ENCODE data around the gene NTRK2.

Gene NTRK2

DNA sequence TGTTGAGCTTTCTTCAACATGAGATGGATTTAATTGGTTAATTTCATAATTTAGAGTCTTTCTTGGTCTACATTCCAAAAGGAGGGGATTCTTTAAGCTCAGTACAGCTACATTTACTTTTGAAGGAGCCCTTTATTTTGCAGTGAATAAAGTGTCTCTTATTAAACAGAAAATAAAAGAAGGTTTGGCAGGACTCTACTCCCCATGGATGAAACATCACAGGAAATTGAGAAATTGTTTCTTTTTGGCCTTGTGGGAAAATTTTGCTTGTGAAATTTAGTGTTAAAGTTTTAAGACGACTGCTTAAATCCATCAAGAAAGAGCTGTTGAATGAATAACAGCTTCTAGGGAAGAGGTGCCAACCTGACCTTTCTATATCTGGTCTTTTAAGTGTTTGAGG is 187.7 kb downstream of the NTRK2 start:
- Histone ChIP-seq H3K4me3 (ENCODE audit: low read depth, low read length) (no peak overlapping the region), H3K27ac (no peak overlapping the region), H3K27me3 (replicated peaks) (no peaks in the 10 kb centered on the region), H3K36me3 (replicated peaks) (no peaks in the 10 kb centered on the region)
- DNase-seq: no peak
- in situ Hi-C loops (cut with HindIII; ENCODE audit: low pct_ligation_motif_present, low sequenced_read_pairs): no loop called here
- TF ChIP-seq, protein P1, sequence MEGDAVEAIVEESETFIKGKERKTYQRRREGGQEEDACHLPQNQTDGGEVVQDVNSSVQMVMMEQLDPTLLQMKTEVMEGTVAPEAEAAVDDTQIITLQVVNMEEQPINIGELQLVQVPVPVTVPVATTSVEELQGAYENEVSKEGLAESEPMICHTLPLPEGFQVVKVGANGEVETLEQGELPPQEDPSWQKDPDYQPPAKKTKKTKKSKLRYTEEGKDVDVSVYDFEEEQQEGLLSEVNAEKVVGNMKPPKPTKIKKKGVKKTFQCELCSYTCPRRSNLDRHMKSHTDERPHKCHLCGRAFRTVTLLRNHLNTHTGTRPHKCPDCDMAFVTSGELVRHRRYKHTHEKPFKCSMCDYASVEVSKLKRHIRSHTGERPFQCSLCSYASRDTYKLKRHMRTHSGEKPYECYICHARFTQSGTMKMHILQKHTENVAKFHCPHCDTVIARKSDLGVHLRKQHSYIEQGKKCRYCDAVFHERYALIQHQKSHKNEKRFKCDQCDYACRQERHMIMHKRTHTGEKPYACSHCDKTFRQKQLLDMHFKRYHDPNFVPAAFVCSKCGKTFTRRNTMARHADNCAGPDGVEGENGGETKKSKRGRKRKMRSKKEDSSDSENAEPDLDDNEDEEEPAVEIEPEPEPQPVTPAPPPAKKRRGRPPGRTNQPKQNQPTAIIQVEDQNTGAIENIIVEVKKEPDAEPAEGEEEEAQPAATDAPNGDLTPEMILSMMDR (IDR thresholded peaks at IDR 0.05; ENCODE audit: low read depth, low read length, missing control alignments): no peak

DNA sequence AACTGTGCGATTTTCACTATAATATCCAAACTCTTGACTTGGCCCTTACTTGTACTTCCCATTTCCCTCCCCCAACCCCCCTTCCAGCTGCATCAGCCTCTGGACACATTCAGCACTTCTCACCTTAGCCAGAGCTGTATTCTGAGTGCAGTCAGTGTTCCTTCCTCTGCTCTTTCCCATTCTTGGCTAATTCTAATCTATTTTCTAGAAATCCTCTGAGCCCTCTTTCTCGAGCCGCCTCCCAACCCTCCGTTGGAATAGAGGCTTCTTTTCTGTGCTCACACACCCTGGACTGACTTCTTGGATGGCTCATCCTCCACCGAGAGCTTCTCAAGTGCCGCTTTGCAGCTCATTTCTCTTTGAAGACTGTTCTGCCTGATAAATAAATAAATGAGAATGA is 188.8 kb downstream of the NTRK2 start:
- TF ChIP-seq, protein P1 (IDR thresholded peaks at IDR 0.05; ENCODE audit: low read depth, low read length, missing control alignments): no peak
- in situ Hi-C loops (cut with HindIII; ENCODE audit: low pct_ligation_motif_present, low sequenced_read_pairs): no loop called here
- Histone ChIP-seq H3K4me3 (ENCODE audit: low read depth, low read length) (no peak overlapping the region), H3K27me3 (replicated peaks) (no peaks in the 10 kb centered on the region), H3K27ac (no peak overlapping the region), H3K36me3 (replicated peaks) (no peaks in the 10 kb centered on the region)
- no peak for DNase-seq

DNA sequence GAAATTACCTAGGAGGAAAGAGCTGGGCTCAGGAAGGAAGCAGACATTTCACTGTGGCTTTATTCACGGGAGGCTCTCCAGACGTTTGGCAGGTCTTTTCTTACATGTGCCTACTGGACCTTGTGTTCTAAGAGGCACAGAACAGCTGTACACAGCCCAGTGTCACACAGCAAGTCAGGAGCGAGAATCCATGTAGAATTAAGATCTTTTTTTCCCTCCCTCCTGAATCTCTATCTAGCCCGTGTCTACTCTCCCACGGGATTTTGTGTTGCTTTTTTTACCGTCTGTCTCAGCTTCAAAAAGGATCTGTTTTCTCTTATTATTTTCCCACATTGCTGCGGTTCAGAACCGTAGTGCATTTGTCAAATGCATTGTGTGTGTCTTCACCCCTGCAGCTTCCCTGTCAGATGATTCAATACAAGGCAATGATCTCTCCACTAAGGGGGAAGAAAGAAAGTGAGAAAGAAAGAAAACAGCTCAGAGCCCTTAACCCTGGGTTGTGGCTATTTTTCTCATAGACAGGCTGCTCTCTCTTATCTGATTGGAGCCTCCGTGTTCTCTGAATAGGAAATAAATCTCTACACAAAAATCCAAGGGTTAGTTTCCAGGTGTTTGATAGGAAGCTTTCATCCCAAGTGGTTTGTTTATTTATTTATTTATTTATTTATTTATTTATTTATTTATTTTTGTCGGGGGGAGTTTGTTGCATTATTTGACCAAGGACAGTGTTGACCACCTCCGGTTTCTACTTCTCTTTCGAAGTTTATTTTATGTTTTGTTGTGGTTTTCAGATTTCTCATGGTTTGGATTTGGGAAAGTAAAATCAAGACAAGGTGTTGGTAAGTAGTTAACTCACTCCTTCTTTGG is 191.0 kb downstream of the NTRK2 start:
- TF ChIP-seq, protein P1 (IDR thresholded peaks at IDR 0.05; ENCODE audit: low read depth, low read length, missing control alignments): no peak
- in situ Hi-C loops (cut with HindIII; ENCODE audit: low pct_ligation_motif_present, low sequenced_read_pairs): no loop called here
- Histone ChIP-seq H3K4me3 (ENCODE audit: low read depth, low read length) (no peak overlapping the region), H3K36me3 (replicated peaks) (no peaks in the 10 kb centered on the region), H3K27me3 (replicated peaks) (no peaks in the 10 kb centered on the region), H3K27ac (no peak overlapping the region)
- peak; percentile 46 for DNase-seq

DNA sequence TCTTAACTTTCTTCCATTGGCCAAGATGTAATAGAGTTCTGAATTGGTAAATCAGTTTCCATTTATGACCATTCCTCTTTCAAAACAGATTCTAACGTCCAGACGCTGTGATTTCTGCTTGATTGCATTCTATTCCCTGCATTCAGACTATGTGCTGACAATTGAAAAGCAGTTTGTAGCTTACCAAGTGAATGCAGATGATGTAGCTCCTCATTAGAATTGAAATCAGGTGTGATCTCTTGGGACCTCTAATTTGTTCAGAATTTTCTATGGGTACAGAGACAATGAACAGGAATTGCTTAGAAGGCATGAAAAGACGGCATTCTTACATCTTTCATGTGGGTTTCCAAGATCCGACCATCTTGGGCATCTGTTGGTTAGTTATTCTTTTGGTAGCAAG is 191.9 kb downstream of the NTRK2 start:
- TF ChIP-seq, protein P1 (IDR thresholded peaks at IDR 0.05; ENCODE audit: low read depth, low read length, missing control alignments): no peak
- no peak overlapping the region for H3K27ac ChIP-seq
- no peak overlapping the region for H3K4me3 ChIP-seq (ENCODE audit: low read depth, low read length)
- H3K36me3 ChIP-seq (replicated peaks): no peaks in the 10 kb centered on the region
- no peaks in the 10 kb centered on the region for H3K27me3 ChIP-seq (replicated peaks)
- in situ Hi-C loops (cut with HindIII; ENCODE audit: low pct_ligation_motif_present, low sequenced_read_pairs): no loop called here
- DNase-seq: no peak

DNA sequence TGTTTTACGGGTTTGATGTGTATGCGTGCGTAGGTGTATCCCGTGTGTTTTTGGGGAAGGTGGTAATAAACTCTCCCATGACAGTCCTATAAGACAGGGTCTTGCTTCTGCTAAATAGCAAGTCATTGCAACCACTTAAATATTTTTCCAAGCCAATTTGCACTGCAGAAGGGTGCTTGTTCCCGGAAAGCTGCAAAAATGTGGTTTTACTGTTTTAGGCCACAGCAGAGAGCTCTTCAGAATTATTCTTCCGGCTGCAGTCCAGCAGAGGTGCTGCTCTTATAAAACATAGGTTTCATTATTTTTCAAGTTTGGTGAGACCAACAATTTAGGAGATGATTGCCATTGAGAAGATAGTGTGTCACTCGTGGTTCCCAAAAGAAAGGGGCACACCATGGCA is 192.8 kb downstream of the NTRK2 start:
- Histone ChIP-seq H3K27ac (no peak overlapping the region), H3K36me3 (replicated peaks) (no peaks in the 10 kb centered on the region), H3K4me3 (ENCODE audit: low read depth, low read length) (no peak overlapping the region), H3K27me3 (replicated peaks) (no peaks in the 10 kb centered on the region)
- DNase-seq: no peak
- in situ Hi-C loops (cut with HindIII; ENCODE audit: low pct_ligation_motif_present, low sequenced_read_pairs): no loop called here
- TF ChIP-seq, protein P1 (IDR thresholded peaks at IDR 0.05; ENCODE audit: low read depth, low read length, missing control alignments): no peak
